ENCODE data around the gene DIP2C. TPM values are rescaled to one million over a fixed set of nuclear protein-coding genes. Genes with fewer than 3 reads are reported as not detected.

The DIP2C gene
- total RNA-seq, 1 donor from 2014 or later, result 52.6 TPM

GRCh38 chr10:603745-604144 is 85.7 kb downstream of the DIP2C start:
- Mint-ChIP-seq H3K27me3 (ENCODE audit: unreplicated experiment) (peaks cover 4% of the 10 kb centered on the region), H3K36me3 (ENCODE audit: unreplicated experiment) (no peaks in the 10 kb centered on the region), H3K9me3 (ENCODE audit: unreplicated experiment) (peaks cover 11% of the 10 kb centered on the region), H3K4me1 (ENCODE audit: low read depth, unreplicated experiment) (peaks cover 46% of the 10 kb centered on the region), H3K27ac (ENCODE audit: unreplicated experiment) (no peak overlapping the region), H3K4me3 (ENCODE audit: unreplicated experiment) (no peak overlapping the region)
- DNase-seq, result no peak
- TF ChIP-seq CTCF (IDR thresholded peaks at IDR 0.05; ENCODE audit: partially characterized antibody, unreplicated experiment), result no peak

GRCh38 chr10:602391-603005 is 87.0 kb downstream of the DIP2C start:
- Mint-ChIP-seq H3K36me3 (ENCODE audit: unreplicated experiment) (no peaks in the 10 kb centered on the region), H3K4me1 (ENCODE audit: low read depth, unreplicated experiment) (peaks cover 50% of the 10 kb centered on the region), H3K9me3 (ENCODE audit: unreplicated experiment) (peaks cover 11% of the 10 kb centered on the region), H3K27ac (ENCODE audit: unreplicated experiment) (no peak overlapping the region), H3K4me3 (ENCODE audit: unreplicated experiment) (no peak overlapping the region), H3K27me3 (ENCODE audit: unreplicated experiment) (peaks cover 5% of the 10 kb centered on the region)
- DNase-seq, result no peak
- TF ChIP-seq CTCF (IDR thresholded peaks at IDR 0.05; ENCODE audit: partially characterized antibody, unreplicated experiment), result no peak

GRCh38 chr10:601660-601963 is 87.9 kb downstream of the DIP2C start:
- no peak overlapping the region for H3K27ac Mint-ChIP-seq (ENCODE audit: unreplicated experiment)
- H3K4me1 Mint-ChIP-seq (ENCODE audit: low read depth, unreplicated experiment), result peaks cover 49% of the 10 kb centered on the region

GRCh38 chr10:600876-601659 is 88.4 kb downstream of the DIP2C start:
- TF ChIP-seq CTCF (IDR thresholded peaks at IDR 0.05; ENCODE audit: partially characterized antibody, unreplicated experiment), result no peak
- H3K36me3 Mint-ChIP-seq (ENCODE audit: unreplicated experiment), result no peaks in the 10 kb centered on the region
- peaks cover 45% of the 10 kb centered on the region for H3K4me1 Mint-ChIP-seq (ENCODE audit: low read depth, unreplicated experiment)
- peaks cover 5% of the 10 kb centered on the region for H3K27me3 Mint-ChIP-seq (ENCODE audit: unreplicated experiment)
- H3K9me3 Mint-ChIP-seq (ENCODE audit: unreplicated experiment), result peaks cover 9% of the 10 kb centered on the region
- no peak overlapping the region for H3K27ac Mint-ChIP-seq (ENCODE audit: unreplicated experiment)
- DNase-seq, result no peak
- no peak overlapping the region for H3K4me3 Mint-ChIP-seq (ENCODE audit: unreplicated experiment)

More at GRCh38 chr10:601660-601963, 87.9 kb downstream of the DIP2C start:
- Mint-ChIP-seq H3K9me3 (ENCODE audit: unreplicated experiment) (peaks cover 9% of the 10 kb centered on the region), H3K27me3 (ENCODE audit: unreplicated experiment) (peaks cover 6% of the 10 kb centered on the region), H3K4me3 (ENCODE audit: unreplicated experiment) (no peak overlapping the region), H3K36me3 (ENCODE audit: unreplicated experiment) (no peaks in the 10 kb centered on the region)
- DNase-seq, result no peak
- TF ChIP-seq CTCF (IDR thresholded peaks at IDR 0.05; ENCODE audit: partially characterized antibody, unreplicated experiment), result no peak

GRCh38 chr10:600234-600633 is 89.2 kb downstream of the DIP2C start:
- TF ChIP-seq CTCF (IDR thresholded peaks at IDR 0.05; ENCODE audit: partially characterized antibody, unreplicated experiment), result no peak
- H3K36me3 Mint-ChIP-seq (ENCODE audit: unreplicated experiment), result no peaks in the 10 kb centered on the region
- no peak overlapping the region for H3K27ac Mint-ChIP-seq (ENCODE audit: unreplicated experiment)
- peaks cover 41% of the 10 kb centered on the region for H3K4me1 Mint-ChIP-seq (ENCODE audit: low read depth, unreplicated experiment)
- H3K9me3 Mint-ChIP-seq (ENCODE audit: unreplicated experiment), result peaks cover 7% of the 10 kb centered on the region
- no peak for DNase-seq
- peaks cover 4% of the 10 kb centered on the region for H3K27me3 Mint-ChIP-seq (ENCODE audit: unreplicated experiment)
- H3K4me3 Mint-ChIP-seq (ENCODE audit: unreplicated experiment), result no peak overlapping the region

Measured in glutamatergic neuron (in vitro differentiated cells).